OCI-LY1 (cell line): Measurements from ENCODE around the gene KANSL1.

Experiments
- H2AFZ ChIP-seq: fragments of 200-600 bp; sonication (generic), shearing (Covaris generic); 2 replicates; pipeline ENCODE4 v1.6.0; 2014; ENCODE audit warnings: antibody characterized with exemption, mild to moderate bottlenecking, low read length
- H3F3A ChIP-seq: fragments of 200-600 bp; sonication (generic), shearing (Covaris generic); 2 replicates; pipeline ENCODE4 v1.6.0; 2014; ENCODE audit warnings: mild to moderate bottlenecking, antibody characterized with exemption, low read length, moderate library complexity; ENCODE audit not compliant: insufficient read depth
- H3K27ac ChIP-seq: fragments of 200-600 bp; sonication (generic); 2 replicates; pipeline ENCODE4 v1.5.1; 2014; ENCODE audit warnings: low read length, mixed run types, mild to moderate bottlenecking, low read depth; ENCODE audit not compliant: poor library complexity, severe bottlenecking
- H3K27me3 ChIP-seq: fragments of 200-600 bp; sonication (generic); 2 replicates; pipeline ENCODE4 v1.6.0; 2014; ENCODE audit warnings: antibody characterized with exemption, mild to moderate bottlenecking, low read length, moderate library complexity; ENCODE audit not compliant: insufficient read depth
- H3K36me3 ChIP-seq: fragments of 200-600 bp; sonication (generic); 2 replicates; pipeline ENCODE4 v1.6.1; 2014; ENCODE audit warnings: mild to moderate bottlenecking, antibody characterized with exemption, low read length, moderate library complexity, mixed read lengths; ENCODE audit not compliant: insufficient read depth
- H3K4me1 ChIP-seq: fragments of 200-600 bp; sonication (generic); 2 replicates; pipeline ENCODE4 v1.5.1; 2014; ENCODE audit warnings: mild to moderate bottlenecking, low read length, moderate library complexity; ENCODE audit not compliant: insufficient read depth, severe bottlenecking
- H3K4me2 ChIP-seq: fragments of 200-600 bp; sonication (generic), shearing (Covaris generic); 2 replicates; pipeline ENCODE4 v1.6.1; 2014; ENCODE audit warnings: low read length
- H3K4me3 ChIP-seq: fragments of 200-600 bp; sonication (generic); 2 replicates; pipeline ENCODE4 v1.5.1; 2014; ENCODE audit warnings: low read length, low read depth, mild to moderate bottlenecking, mixed read lengths; ENCODE audit not compliant: poor library complexity, severe bottlenecking
- H3K79me2 ChIP-seq: fragments of 200-600 bp; shearing (Covaris generic); 2 replicates; pipeline ENCODE4 v1.6.1; 2016; ENCODE audit warnings: mixed run types, low read length, mixed read lengths; ENCODE audit not compliant: insufficient read depth
- H3K9ac ChIP-seq: fragments of 200-600 bp; sonication (generic), shearing (Covaris generic); 2 replicates; pipeline ENCODE4 v1.6.1; 2014; ENCODE audit warnings: mild to moderate bottlenecking, low read length, mixed read lengths
- H3K9me2 ChIP-seq: fragments of 200-600 bp; sonication (generic), shearing (Covaris generic); 2 replicates; pipeline ENCODE4 v1.6.1; 2014; ENCODE audit warnings: low read depth, mild to moderate bottlenecking, low read length, mixed read lengths
- H3K9me3 ChIP-seq: fragments of 200-600 bp; shearing (Covaris generic); 2 replicates; pipeline ENCODE4 v1.6.1; 2014; ENCODE audit warnings: low read length, mixed read lengths
- H4K20me1 ChIP-seq: fragments of 200-600 bp; sonication (generic), shearing (Covaris generic); 2 replicates; pipeline ENCODE4 v1.6.0; 2016; ENCODE audit warnings: mild to moderate bottlenecking, low read length; ENCODE audit not compliant: insufficient read depth
- EZH2 ChIP-seq: fragments of 200-600 bp; sonication (generic), shearing (Covaris generic); IDR thresholded peaks from 2 replicates; pipeline ENCODE4 v1.8.0; 2017; ENCODE audit warnings: borderline replicate concordance, mixed run types, mild to moderate bottlenecking, antibody characterized with exemption, low read length, moderate library complexity, mixed read lengths
- TF ChIP-seq, protein P1 (sequence below): fragments of 200-600 bp; sonication (generic), shearing (Covaris generic); IDR thresholded peaks from 2 replicates; pipeline ENCODE4 v1.5.1; 2017; ENCODE audit warnings: mild to moderate bottlenecking, antibody characterized with exemption, low read length, moderate library complexity, mixed read lengths

Gene KANSL1

DNA sequence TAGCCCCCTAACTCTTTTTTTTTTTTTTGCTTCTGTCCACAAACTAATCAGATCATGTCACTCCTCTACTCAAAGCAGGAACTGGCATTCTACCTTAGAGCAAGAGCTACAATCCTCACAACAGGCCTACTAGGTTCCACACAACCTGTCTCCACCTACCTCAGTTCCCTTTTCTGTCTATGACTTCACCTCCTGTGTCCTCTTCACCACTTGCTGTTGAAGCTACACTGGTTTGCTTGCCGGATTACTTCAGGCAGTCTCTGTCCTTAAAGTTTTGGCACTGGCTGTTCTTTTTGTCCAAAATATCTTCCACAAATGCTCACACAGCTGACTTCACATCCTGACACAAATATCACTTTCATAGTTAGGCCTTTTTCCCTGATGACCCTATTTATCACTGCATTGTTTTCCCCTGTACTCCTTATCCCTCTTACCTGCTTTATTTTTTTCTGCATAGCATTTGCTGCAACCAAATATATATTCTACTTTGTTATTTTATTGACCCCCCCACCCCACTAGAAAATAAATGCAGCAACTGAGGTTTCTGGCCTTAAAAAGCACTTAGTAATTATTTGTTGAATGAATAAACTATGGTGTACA is 72.0 kb downstream of the KANSL1 start:
- Histone ChIP-seq H3K9ac (no peak overlapping the region), H3K36me3 (no peaks in the 10 kb centered on the region), H3K4me2 (peak overlapping the region; percentile 5; the same call in 1 of the 2 replicates), H4K20me1 (0 out of 2 replicates have a peak, but pooled peaks cover 2% of the 10 kb centered on the region), H3K9me2 (no peaks in the 10 kb centered on the region), H3K9me3 (no peaks in the 10 kb centered on the region), H3K4me3 (no peak overlapping the region), H3K4me1 (peaks cover 22% of the 10 kb centered on the region), H3F3A (no peaks in the 10 kb centered on the region), H3K79me2 (peaks cover 98% of the 10 kb centered on the region), H3K27me3 (no peaks in the 10 kb centered on the region), H3K27ac (no peak overlapping the region), H2AFZ (no peak overlapping the region)
- TF ChIP-seq EZH2, result no peak
- TF ChIP-seq, protein P1, sequence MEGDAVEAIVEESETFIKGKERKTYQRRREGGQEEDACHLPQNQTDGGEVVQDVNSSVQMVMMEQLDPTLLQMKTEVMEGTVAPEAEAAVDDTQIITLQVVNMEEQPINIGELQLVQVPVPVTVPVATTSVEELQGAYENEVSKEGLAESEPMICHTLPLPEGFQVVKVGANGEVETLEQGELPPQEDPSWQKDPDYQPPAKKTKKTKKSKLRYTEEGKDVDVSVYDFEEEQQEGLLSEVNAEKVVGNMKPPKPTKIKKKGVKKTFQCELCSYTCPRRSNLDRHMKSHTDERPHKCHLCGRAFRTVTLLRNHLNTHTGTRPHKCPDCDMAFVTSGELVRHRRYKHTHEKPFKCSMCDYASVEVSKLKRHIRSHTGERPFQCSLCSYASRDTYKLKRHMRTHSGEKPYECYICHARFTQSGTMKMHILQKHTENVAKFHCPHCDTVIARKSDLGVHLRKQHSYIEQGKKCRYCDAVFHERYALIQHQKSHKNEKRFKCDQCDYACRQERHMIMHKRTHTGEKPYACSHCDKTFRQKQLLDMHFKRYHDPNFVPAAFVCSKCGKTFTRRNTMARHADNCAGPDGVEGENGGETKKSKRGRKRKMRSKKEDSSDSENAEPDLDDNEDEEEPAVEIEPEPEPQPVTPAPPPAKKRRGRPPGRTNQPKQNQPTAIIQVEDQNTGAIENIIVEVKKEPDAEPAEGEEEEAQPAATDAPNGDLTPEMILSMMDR, result no peak

DNA sequence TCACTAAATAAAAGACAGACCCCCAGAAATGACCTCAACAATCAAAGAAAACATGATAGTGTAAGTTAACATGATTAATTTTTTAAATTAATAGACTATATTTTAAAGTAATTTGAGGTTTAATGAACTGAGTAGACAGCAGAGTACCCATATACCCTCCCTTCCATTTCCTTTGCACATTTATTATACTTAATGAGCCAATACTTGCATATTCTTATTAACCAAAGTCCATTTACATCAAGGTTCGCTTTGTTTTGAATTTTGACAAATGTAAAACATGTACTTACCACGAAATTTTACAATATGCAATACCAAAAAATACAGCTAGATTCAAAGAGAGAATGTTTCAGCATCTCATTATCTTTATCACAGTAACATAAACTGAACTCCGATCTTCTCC is 72.7 kb downstream of the KANSL1 start:
- H3K27ac ChIP-seq, result no peak overlapping the region
- H3K9ac ChIP-seq, result no peak overlapping the region
- no peak overlapping the region for H3K4me2 ChIP-seq

DNA sequence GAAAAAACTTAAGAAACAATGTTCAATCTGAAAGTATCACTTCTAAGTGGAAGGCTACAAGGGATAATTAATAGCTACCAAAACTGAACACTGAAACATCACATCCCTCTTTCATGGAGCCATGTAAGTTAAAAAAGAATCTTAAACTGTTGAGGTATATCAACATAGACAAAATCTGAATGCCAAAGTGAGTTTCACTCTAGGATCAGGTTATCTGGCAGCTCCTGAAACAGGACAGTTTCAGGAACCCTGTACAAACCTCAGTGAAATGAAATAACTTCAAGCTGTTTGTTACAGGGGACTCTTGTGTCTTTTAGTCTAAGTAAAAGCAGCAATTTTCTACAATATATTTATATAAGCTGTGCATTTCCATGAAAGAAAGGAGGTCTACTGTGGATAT is 73.2 kb downstream of the KANSL1 start:
- Histone ChIP-seq H3K36me3 (no peaks in the 10 kb centered on the region), H3K9ac (no peak overlapping the region), H3K79me2 (peaks cover 98% of the 10 kb centered on the region), H4K20me1 (0 out of 2 replicates have a peak, but pooled peaks cover 2% of the 10 kb centered on the region), H3K4me3 (no peak overlapping the region), H3F3A (no peaks in the 10 kb centered on the region), H3K9me3 (no peaks in the 10 kb centered on the region), H2AFZ (no peak overlapping the region), H3K4me2 (no peak overlapping the region), H3K27ac (no peak overlapping the region), H3K4me1 (peaks cover 22% of the 10 kb centered on the region), H3K27me3 (no peaks in the 10 kb centered on the region), H3K9me2 (no peaks in the 10 kb centered on the region)
- TF ChIP-seq, protein P1, result no peak
- TF ChIP-seq EZH2, result no peak

More for the DNA sequence above, 72.7 kb downstream of the KANSL1 start:
- no peaks in the 10 kb centered on the region for H3F3A ChIP-seq
- peaks cover 98% of the 10 kb centered on the region for H3K79me2 ChIP-seq
- no peaks in the 10 kb centered on the region for H3K9me2 ChIP-seq
- no peak for TF ChIP-seq EZH2
- TF ChIP-seq, protein P1, result no peak
- H4K20me1 ChIP-seq, result 0 out of 2 replicates have a peak, but pooled peaks cover 2% of the 10 kb centered on the region
- no peak overlapping the region for H2AFZ ChIP-seq
- H3K9me3 ChIP-seq, result no peaks in the 10 kb centered on the region
- H3K4me1 ChIP-seq, result peaks cover 22% of the 10 kb centered on the region
- no peaks in the 10 kb centered on the region for H3K27me3 ChIP-seq
- H3K36me3 ChIP-seq, result no peaks in the 10 kb centered on the region
- no peak overlapping the region for H3K4me3 ChIP-seq
